ENCODE measurements around the gene COPS4. TPM values are rescaled to one million over a fixed set of nuclear protein-coding genes. Genes with fewer than 3 reads are reported as not detected.
"Not testable (repeated sequence)": the region's sequence is repeated elsewhere in the genome, so short reads cannot be mapped to it uniquely, and the experiment has no call there.

COPS4 gene
- total RNA-seq, 4 donors from 2014 or later = 67.9 to 151 (median 91.9) TPM

DNA sequence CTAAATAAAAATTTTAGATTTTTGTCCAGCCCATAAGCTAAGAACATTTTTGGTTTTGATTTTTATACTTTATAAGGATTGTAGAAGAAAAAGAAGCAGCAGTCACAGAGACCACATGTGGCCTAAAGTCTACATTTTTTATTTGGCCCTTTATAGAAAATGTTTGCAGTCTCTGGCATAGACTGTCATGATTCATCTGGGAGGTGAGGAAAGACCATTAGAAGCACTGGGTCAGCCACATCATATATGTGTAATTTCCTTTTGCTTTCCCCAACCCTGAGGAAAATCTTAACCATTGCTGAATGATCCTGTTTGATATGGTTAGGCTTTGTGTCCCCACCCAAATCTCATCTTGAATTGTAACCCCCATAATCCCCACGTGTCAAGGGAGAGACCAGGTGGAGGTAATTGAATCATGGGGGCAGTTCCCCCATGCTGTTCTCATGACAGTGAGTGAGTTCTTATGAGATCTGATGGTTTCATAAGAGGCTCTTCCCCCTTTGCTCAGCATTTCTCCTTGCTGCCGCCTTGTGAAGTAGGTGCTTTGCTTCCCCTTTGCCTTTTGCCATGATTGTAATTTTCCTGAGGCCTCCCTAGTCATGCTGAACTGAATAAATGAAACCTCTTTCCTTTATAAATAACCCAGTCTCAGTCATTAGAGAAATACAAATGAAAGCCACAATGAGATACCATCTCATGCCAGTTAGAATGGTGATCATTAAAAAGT is 12.1 kb upstream of the COPS4 start:
- ATAC-seq (no peak), DNase-seq (no peak)
- H3K9me3 ChIP-seq = peaks cover 0 to 4% (median 0%) of the 10 kb centered on the region in 3 donors
- TF ChIP-seq, protein P1, sequence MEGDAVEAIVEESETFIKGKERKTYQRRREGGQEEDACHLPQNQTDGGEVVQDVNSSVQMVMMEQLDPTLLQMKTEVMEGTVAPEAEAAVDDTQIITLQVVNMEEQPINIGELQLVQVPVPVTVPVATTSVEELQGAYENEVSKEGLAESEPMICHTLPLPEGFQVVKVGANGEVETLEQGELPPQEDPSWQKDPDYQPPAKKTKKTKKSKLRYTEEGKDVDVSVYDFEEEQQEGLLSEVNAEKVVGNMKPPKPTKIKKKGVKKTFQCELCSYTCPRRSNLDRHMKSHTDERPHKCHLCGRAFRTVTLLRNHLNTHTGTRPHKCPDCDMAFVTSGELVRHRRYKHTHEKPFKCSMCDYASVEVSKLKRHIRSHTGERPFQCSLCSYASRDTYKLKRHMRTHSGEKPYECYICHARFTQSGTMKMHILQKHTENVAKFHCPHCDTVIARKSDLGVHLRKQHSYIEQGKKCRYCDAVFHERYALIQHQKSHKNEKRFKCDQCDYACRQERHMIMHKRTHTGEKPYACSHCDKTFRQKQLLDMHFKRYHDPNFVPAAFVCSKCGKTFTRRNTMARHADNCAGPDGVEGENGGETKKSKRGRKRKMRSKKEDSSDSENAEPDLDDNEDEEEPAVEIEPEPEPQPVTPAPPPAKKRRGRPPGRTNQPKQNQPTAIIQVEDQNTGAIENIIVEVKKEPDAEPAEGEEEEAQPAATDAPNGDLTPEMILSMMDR (IDR thresholded peaks at IDR 0.05 in 4 of 5, conservative IDR thresholded peaks at IDR 0.05 in 1 of 5) = no peak
- TF ChIP-seq POLR2A (IDR thresholded peaks at IDR 0.05) = no peak
- intact Hi-C loops (cut with DNase I; ENCODE audit: low total_unique reads) = no loop called here
- H3K4me3 ChIP-seq = no peak overlapping the region
- in situ Hi-C loops (cut with MboI; ENCODE audit: low sequenced_read_pairs in 4 of 4) = loop anchor here in 1 of 4 donors (25.0 kb wide), 2 partner anchors 439 to 586 kb away; partner anchors contain the start of genes ENOPH1, HELQ, HNRNPDL and MRPS18C
- no peaks in the 10 kb centered on the region for H3K4me1 ChIP-seq
- no peaks in the 10 kb centered on the region for H3K27me3 ChIP-seq
- H3K27ac ChIP-seq = no peak overlapping the region
- H3K36me3 ChIP-seq = no peaks in the 10 kb centered on the region

DNA sequence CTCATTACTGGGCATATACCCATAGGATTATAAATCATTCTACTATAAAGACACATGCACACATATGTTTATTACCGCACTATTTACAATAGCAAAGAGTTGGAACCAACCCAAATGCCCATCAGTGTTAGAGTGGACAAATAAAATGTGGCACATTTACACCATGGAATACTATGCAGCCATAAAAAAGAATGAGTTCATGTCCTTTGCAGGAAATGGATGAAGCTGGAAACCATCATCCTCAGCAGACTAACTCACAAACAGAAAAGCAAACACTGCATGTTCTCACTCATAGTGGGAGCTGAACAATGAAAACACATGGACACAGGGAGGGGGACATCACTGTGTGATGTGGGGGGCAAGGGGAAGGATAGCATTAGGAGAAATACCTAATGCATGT is 11.4 kb upstream of the COPS4 start:
- H3K4me3 ChIP-seq; H3K27ac ChIP-seq; H3K27me3 ChIP-seq; H3K36me3 ChIP-seq; ATAC-seq; H3K4me1 ChIP-seq; DNase-seq; H3K9me3 ChIP-seq; intact Hi-C loops (cut with DNase I; ENCODE audit: low total_unique reads): not testable (repeated sequence)
- in situ Hi-C loops (cut with MboI; ENCODE audit: low sequenced_read_pairs in 4 of 4) = loop anchor here in 1 of 4 donors (25.0 kb wide), 2 partner anchors 439 to 586 kb away; partner anchors contain the start of genes ENOPH1, HELQ, HNRNPDL and MRPS18C

DNA sequence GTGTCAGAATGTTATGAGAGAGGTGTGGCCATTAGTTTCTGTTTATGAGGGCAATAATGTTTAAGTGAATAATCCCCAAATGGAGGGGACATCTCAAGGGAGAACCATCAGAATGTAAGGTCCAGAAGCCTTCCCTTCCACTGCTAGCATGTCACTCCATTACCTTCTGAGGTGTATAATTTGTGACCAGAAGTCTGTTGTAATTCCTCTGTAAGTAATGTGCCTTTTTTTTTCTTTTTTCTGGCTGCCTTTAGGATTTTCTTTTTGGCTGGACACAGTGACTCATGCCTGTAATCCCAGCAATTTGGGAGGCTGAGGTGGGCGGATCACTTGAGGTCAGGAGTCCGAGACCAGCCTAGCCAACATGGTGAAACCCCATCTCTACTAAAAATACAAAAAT is 10.8 kb upstream of the COPS4 start:
- H3K4me3 ChIP-seq = no peak overlapping the region
- in situ Hi-C loops (cut with MboI; ENCODE audit: low sequenced_read_pairs in 4 of 4) = loop anchor here in 1 of 4 donors (25.0 kb wide), 2 partner anchors 438 to 587 kb away; partner anchors contain the start of genes ENOPH1, HELQ, HNRNPDL and MRPS18C
- intact Hi-C loops (cut with DNase I; ENCODE audit: low total_unique reads) = no loop called here
- ATAC-seq = no peak
- no peaks in the 10 kb centered on the region for H3K4me1 ChIP-seq
- no peaks in the 10 kb centered on the region for H3K36me3 ChIP-seq
- no peaks in the 10 kb centered on the region for H3K27me3 ChIP-seq
- H3K9me3 ChIP-seq = peaks cover 0 to 4% (median 0%) of the 10 kb centered on the region in 3 donors
- no peak for DNase-seq
- H3K27ac ChIP-seq = no peak overlapping the region
- no peak for TF ChIP-seq POLR2A (IDR thresholded peaks at IDR 0.05)
- TF ChIP-seq, protein P1 (IDR thresholded peaks at IDR 0.05 in 4 of 5, conservative IDR thresholded peaks at IDR 0.05 in 1 of 5) = no peak

DNA sequence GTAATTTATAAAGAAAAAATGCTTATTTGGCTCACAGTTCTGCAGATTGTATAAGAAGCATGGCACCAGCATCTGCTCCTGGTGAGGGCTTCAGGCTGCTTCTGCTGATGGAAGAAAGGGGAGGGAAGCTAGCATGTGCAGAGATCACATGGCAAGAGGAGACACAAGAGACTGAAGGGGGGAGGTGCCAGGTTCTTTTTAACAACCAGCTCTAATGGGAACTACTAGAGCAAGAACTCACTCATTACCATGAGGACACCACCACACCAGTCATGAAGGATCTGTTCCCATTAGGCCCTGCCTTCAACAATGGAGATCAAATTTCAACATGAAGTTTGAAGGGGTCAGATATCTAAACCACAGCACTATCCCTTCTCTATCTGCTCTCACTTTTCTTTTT is 9.4 kb upstream of the COPS4 start:
- Histone ChIP-seq H3K4me1 (no peaks in the 10 kb centered on the region), H3K27me3 (no peaks in the 10 kb centered on the region), H3K36me3 (no peaks in the 10 kb centered on the region), H3K27ac (no peak overlapping the region), H3K4me3 (no peak overlapping the region), H3K9me3 (peaks cover 0 to 4% (median 0%) of the 10 kb centered on the region in 3 donors)
- ATAC-seq (no peak), DNase-seq (no peak)
- in situ Hi-C loops (cut with MboI; ENCODE audit: low sequenced_read_pairs in 4 of 4) = loop anchor here in 2 of 4 donors (25.0 kb wide), 1 partner anchor 437 kb away; the partner anchor contains the start of genes HELQ (in 2 of the 2) and MRPS18C (in 2 of the 2)
- TF ChIP-seq, protein P1 (IDR thresholded peaks at IDR 0.05 in 4 of 5, conservative IDR thresholded peaks at IDR 0.05 in 1 of 5) = no peak
- TF ChIP-seq POLR2A (IDR thresholded peaks at IDR 0.05) = no peak
- intact Hi-C loops (cut with DNase I; ENCODE audit: low total_unique reads) = no loop called here

DNA sequence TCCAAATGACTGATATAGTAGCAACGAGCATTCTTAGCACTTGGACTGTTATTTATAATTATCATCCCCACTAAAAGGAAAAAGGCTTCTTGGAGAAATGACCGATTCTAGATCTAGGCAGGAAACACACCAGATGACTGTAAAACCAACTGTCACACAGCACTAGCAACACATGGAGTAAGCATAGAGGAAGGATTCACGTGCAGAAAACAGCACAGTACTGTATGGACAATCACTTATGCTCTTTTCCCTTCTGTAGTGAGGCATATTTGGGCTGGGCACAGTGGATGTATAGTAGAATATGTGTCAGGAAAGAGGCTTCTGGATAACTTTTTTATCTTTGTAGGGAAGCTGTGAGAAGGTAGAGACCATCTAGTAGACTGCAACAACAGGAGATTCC is 6.0 kb upstream of the COPS4 start:
- Histone ChIP-seq H3K4me3 (no peak overlapping the region), H3K36me3 (no peaks in the 10 kb centered on the region), H3K9me3 (peaks cover 0 to 4% (median 0%) of the 10 kb centered on the region in 3 donors), H3K4me1 (no peaks in the 10 kb centered on the region), H3K27me3 (no peaks in the 10 kb centered on the region), H3K27ac (no peak overlapping the region)
- in situ Hi-C loops (cut with MboI; ENCODE audit: low sequenced_read_pairs in 4 of 4) (loop anchor here in 2 of 4 donors (25.0 kb wide), 1 partner anchor 433 kb away; the partner anchor contains the start of genes HELQ (in 2 of the 2) and MRPS18C (in 2 of the 2)), intact Hi-C loops (cut with DNase I; ENCODE audit: low total_unique reads) (no loop called here)
- no peak for TF ChIP-seq POLR2A (IDR thresholded peaks at IDR 0.05)
- TF ChIP-seq, protein P1 (IDR thresholded peaks at IDR 0.05 in 4 of 5, conservative IDR thresholded peaks at IDR 0.05 in 1 of 5) = no peak
- no peak for ATAC-seq
- DNase-seq = no peak
